ENCODE data around the gene HSD17B14.

Gene HSD17B14

DNA sequence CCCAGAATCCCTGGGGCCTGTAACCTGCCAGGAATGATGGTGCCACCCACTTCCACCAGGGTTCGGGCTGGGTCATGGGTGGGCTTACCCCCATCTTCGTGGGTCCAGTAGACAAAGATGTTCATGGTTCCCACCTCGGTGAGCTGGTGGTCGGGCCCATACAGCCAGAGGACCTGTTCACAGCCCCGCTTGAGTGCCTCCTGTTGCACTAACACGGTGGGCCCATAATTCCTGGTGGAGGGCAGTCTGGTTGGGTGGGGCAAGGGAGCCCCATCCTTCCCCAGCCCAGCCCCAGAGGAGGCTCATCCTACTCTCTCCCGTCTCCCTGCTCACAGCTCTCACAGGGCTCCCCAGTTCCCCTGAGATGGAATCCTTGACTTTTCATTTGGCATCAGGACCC lies 39.2 kb downstream of the HSD17B14 start:
- TF ChIP-seq POLR2AphosphoS5 (IDR thresholded peaks at IDR 0.05; ENCODE audit: low read depth) (no peak), GABPA (IDR thresholded peaks at IDR 0.05; ENCODE audit: low read depth) (no peak), SPI1 (IDR thresholded peaks at IDR 0.05; ENCODE audit: borderline replicate concordance, low read depth) (no peak)
- TF ChIP-seq, protein P1, sequence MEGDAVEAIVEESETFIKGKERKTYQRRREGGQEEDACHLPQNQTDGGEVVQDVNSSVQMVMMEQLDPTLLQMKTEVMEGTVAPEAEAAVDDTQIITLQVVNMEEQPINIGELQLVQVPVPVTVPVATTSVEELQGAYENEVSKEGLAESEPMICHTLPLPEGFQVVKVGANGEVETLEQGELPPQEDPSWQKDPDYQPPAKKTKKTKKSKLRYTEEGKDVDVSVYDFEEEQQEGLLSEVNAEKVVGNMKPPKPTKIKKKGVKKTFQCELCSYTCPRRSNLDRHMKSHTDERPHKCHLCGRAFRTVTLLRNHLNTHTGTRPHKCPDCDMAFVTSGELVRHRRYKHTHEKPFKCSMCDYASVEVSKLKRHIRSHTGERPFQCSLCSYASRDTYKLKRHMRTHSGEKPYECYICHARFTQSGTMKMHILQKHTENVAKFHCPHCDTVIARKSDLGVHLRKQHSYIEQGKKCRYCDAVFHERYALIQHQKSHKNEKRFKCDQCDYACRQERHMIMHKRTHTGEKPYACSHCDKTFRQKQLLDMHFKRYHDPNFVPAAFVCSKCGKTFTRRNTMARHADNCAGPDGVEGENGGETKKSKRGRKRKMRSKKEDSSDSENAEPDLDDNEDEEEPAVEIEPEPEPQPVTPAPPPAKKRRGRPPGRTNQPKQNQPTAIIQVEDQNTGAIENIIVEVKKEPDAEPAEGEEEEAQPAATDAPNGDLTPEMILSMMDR (IDR thresholded peaks at IDR 0.05; ENCODE audit: insufficient read depth, low read length): no peak
- TF ChIP-seq, protein P2, sequence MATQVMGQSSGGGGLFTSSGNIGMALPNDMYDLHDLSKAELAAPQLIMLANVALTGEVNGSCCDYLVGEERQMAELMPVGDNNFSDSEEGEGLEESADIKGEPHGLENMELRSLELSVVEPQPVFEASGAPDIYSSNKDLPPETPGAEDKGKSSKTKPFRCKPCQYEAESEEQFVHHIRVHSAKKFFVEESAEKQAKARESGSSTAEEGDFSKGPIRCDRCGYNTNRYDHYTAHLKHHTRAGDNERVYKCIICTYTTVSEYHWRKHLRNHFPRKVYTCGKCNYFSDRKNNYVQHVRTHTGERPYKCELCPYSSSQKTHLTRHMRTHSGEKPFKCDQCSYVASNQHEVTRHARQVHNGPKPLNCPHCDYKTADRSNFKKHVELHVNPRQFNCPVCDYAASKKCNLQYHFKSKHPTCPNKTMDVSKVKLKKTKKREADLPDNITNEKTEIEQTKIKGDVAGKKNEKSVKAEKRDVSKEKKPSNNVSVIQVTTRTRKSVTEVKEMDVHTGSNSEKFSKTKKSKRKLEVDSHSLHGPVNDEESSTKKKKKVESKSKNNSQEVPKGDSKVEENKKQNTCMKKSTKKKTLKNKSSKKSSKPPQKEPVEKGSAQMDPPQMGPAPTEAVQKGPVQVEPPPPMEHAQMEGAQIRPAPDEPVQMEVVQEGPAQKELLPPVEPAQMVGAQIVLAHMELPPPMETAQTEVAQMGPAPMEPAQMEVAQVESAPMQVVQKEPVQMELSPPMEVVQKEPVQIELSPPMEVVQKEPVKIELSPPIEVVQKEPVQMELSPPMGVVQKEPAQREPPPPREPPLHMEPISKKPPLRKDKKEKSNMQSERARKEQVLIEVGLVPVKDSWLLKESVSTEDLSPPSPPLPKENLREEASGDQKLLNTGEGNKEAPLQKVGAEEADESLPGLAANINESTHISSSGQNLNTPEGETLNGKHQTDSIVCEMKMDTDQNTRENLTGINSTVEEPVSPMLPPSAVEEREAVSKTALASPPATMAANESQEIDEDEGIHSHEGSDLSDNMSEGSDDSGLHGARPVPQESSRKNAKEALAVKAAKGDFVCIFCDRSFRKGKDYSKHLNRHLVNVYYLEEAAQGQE (IDR thresholded peaks at IDR 0.05; ENCODE audit: insufficient replicate concordance, low read depth): no peak
- no peak overlapping the region for H3K27ac ChIP-seq (replicated peaks)
- H3K27me3 ChIP-seq (ENCODE audit: insufficient read depth, poor library complexity, severe bottlenecking): no peaks in the 10 kb centered on the region
- DNase-seq (ENCODE audit: low read depth in 1 of 2, low spot score in 1 of 2): no peak
- no peak overlapping the region for H3K4me3 ChIP-seq (replicated peaks; ENCODE audit: insufficient read depth, low read length)

DNA sequence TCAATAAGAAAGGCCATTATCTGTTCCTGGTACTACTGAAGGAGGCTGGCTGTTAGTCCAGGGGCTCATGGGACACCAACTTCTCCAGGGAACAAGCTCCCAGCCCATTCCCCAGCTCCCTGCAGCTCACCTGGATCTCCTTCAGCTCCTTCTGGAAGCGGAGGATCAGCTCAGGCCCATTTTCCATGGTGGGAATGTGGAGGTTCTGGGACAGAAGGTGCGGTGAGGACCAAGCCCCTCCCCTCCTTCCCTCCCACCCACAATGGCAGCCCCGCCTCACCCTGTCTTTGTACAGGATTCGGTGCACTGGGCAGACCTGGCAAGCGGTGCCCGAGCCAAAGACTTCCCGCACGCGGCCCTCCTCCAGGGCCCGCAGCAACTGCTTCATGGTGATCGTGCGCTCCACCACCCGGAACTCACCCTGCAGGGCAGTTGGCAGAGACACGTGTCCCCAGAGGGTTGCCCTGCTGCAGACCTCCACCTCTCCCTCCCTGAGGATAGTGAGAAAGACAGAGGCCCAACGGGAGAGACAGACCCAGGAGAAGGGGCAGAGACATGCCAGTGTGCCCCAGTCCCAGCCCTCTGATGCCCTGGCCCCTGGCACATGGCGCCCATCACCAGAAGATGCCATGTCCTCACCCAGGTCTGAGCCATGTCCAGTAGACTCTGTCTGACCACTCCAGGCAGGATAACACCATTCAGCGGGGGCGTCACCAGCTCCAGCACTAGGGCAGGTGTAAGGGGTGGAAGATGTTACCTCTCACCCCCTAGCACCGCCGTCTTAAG lies 39.8 kb downstream of the HSD17B14 start:
- no peak overlapping the region for H3K27ac ChIP-seq (replicated peaks)
- H3K27me3 ChIP-seq (ENCODE audit: insufficient read depth, poor library complexity, severe bottlenecking): no peaks in the 10 kb centered on the region
- TF ChIP-seq, protein P2 (IDR thresholded peaks at IDR 0.05; ENCODE audit: insufficient replicate concordance, low read depth): no peak
- no peak for TF ChIP-seq GABPA (IDR thresholded peaks at IDR 0.05; ENCODE audit: low read depth)
- no peak for TF ChIP-seq SPI1 (IDR thresholded peaks at IDR 0.05; ENCODE audit: borderline replicate concordance, low read depth)
- TF ChIP-seq POLR2AphosphoS5 (IDR thresholded peaks at IDR 0.05; ENCODE audit: low read depth): no peak
- TF ChIP-seq, protein P1 (IDR thresholded peaks at IDR 0.05; ENCODE audit: insufficient read depth, low read length): no peak
- no peak overlapping the region for H3K4me3 ChIP-seq (replicated peaks; ENCODE audit: insufficient read depth, low read length)
- DNase-seq (ENCODE audit: low read depth in 1 of 2, low spot score in 1 of 2): no peak

DNA sequence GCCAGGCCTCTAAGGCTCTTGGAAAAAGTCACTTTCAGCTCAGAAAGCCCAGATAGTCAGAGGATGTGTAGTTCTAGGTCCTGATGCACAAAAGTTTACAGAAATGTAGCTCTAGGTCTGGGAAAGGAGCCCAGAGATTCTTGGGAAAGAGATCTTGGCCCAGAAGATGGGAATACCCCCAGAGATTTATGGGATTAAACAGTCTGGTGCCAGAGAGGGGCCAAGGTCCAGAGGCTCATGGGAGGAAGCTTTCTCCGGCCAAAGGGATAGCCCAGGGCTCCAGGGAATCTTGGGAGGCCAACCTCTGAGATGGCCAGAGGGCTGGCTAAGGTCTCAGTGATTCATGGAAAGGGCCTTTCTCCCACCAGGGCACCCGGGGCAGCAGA lies 40.6 kb downstream of the HSD17B14 start:
- no peak for TF ChIP-seq POLR2AphosphoS5 (IDR thresholded peaks at IDR 0.05; ENCODE audit: low read depth)
- TF ChIP-seq GABPA (IDR thresholded peaks at IDR 0.05; ENCODE audit: low read depth): no peak
- TF ChIP-seq, protein P2 (IDR thresholded peaks at IDR 0.05; ENCODE audit: insufficient replicate concordance, low read depth): no peak
- TF ChIP-seq, protein P1 (IDR thresholded peaks at IDR 0.05; ENCODE audit: insufficient read depth, low read length): no peak
- no peak overlapping the region for H3K27ac ChIP-seq (replicated peaks)
- no peak overlapping the region for H3K4me3 ChIP-seq (replicated peaks; ENCODE audit: insufficient read depth, low read length)
- H3K27me3 ChIP-seq (ENCODE audit: insufficient read depth, poor library complexity, severe bottlenecking): no peaks in the 10 kb centered on the region
- DNase-seq (ENCODE audit: low read depth in 1 of 2, low spot score in 1 of 2): no peak

Data from HL-60 (cell line).